OCI-LY7 (cell line): Measurements from ENCODE around the gene CD3E. TPM values are rescaled to one million over a fixed set of nuclear protein-coding genes. Genes with fewer than 3 reads are reported as not detected.

Experiments
- BruUV-seq: library from RNA; stranded (reverse); fragments of 400-500 nt; replicated peaks from 2 replicates; lab custom pipeline; 2021; lab: Mats Ljungman, UMichigan
- CTCF ChIA-PET: fragments of 300-600 bp; sonication (Branson Sonifier 250); formaldehyde crosslinking; loops from one replicate; lab custom pipeline; 2022; ENCODE audit warnings: antibody characterized with exemption; ENCODE audit not compliant: unreplicated experiment; lab: Charles Lee
- POLR2A ChIA-PET: fragments of 300-600 bp; sonication (Branson Sonifier 250); formaldehyde crosslinking; loops from one replicate; lab custom pipeline; 2022; ENCODE audit warnings: antibody characterized with exemption; lab: Charles Lee
- DNase-seq: peaks from one replicate; pipeline ENCODE4 v3.0.0-alpha.2; 2015; ENCODE audit warnings: low spot score
- H2AFZ ChIP-seq: fragments of 200-600 bp; sonication (generic), shearing (Covaris generic); 2 replicates; pipeline ENCODE4 v1.6.1; 2014; ENCODE audit warnings: mild to moderate bottlenecking, antibody characterized with exemption, low read length, moderate library complexity
- H3K27ac ChIP-seq: fragments of 200-600 bp; sonication (generic); 2 replicates; pipeline ENCODE4 v1.5.1; 2014; ENCODE audit warnings: mixed run types, low read depth, mild to moderate bottlenecking, moderate library complexity, low read length, inconsistent platforms; ENCODE audit not compliant: poor library complexity, severe bottlenecking
- H3K36me3 ChIP-seq: fragments of 200-600 bp; sonication (generic); 2 replicates; pipeline ENCODE4 v1.6.1; 2014; ENCODE audit warnings: mild to moderate bottlenecking, antibody characterized with exemption, low read length, moderate library complexity, mixed read lengths; ENCODE audit not compliant: insufficient read depth
- H3K4me1 ChIP-seq: fragments of 200-600 bp; sonication (generic); 2 replicates; pipeline ENCODE4 v1.5.1; 2014; ENCODE audit warnings: mild to moderate bottlenecking, low read length; ENCODE audit not compliant: insufficient read depth, poor library complexity, severe bottlenecking
- H3K4me2 ChIP-seq: fragments of 200-600 bp; sonication (generic); 2 replicates; pipeline ENCODE4 v1.6.1; 2014; ENCODE audit warnings: mild to moderate bottlenecking, low read length
- H3K4me3 ChIP-seq: fragments of 200-600 bp; sonication (generic); 2 replicates; pipeline ENCODE4 v1.5.1; 2014; ENCODE audit warnings: mild to moderate bottlenecking, low read depth, low read length; ENCODE audit not compliant: poor library complexity, severe bottlenecking
- H3K79me2 ChIP-seq: fragments of 200-600 bp; sonication (generic); 2 replicates; pipeline ENCODE4 v1.6.1; 2016; ENCODE audit warnings: low read depth, mild to moderate bottlenecking, low read length, moderate library complexity, mixed read lengths; ENCODE audit not compliant: insufficient read depth
- H3K9me2 ChIP-seq: fragments of 200-600 bp; sonication (generic); 2 replicates; pipeline ENCODE4 v1.6.1; 2016; ENCODE audit warnings: mild to moderate bottlenecking, low read length, mixed read lengths; ENCODE audit not compliant: insufficient read depth
- H3K9me3 ChIP-seq: fragments of 200-600 bp; sonication (generic); 2 replicates; pipeline ENCODE4 v1.6.1; 2014; ENCODE audit warnings: mild to moderate bottlenecking, mixed run types, low read length, mixed read lengths
- H4K20me1 ChIP-seq: fragments of 200-600 bp; sonication (generic); 2 replicates; pipeline ENCODE4 v1.6.1; 2014; ENCODE audit warnings: mild to moderate bottlenecking, antibody characterized with exemption, low read length, moderate library complexity, mixed read lengths; ENCODE audit not compliant: insufficient read depth
- EZH2phosphoT487 ChIP-seq: fragments of 200-600 bp; sonication (generic); IDR thresholded peaks from 2 replicates; pipeline ENCODE4 v1.6.1; 2018; ENCODE audit warnings: low read depth, borderline replicate concordance, mild to moderate bottlenecking, mixed run types, antibody characterized with exemption, low read length, moderate library complexity, mixed read lengths
- intact Hi-C: fragments of 100-400 bp; cut with micrococcal nuclease; formaldehyde crosslinking; loops from one replicate; pipeline ENCODE4 v1.10.0; 2022; ENCODE audit not compliant: unreplicated experiment
- total RNA-seq, 2 experiments: library from RNA; depleted of rRNA in 1 of 2; stranded (reverse); fragments of >200 nt in 1 of 2; shearing (Covaris generic) in 1 of 2; gene quantifications; 2 replicates each; pipeline ENCODE4 v1.2.3, GENCODE V29; 2014 to 2022
- TF ChIP-seq, protein P1 (sequence below): fragments of 200-600 bp; sonication (generic); conservative IDR thresholded peaks from 2 replicates; pipeline ENCODE4 v1.5.1; 2014; ENCODE audit warnings: mild to moderate bottlenecking, antibody characterized with exemption, low read length, moderate library complexity, mixed read lengths

The CD3E gene
- total RNA-seq, 2 experiments from 2014 or later, result 1.7 TPM; not detected in 1

- DNase-seq, result no peak
- no TSS peak for BruUV-seq
- H3K4me3 ChIP-seq, result no peak within 1 kb of the TSS
- intact Hi-C loops, result no loop called here
- ChIA-PET CTCF (no interaction called here), POLR2A (no interaction called here)
- H2AFZ ChIP-seq, result peak within 1 kb of the TSS; percentile 59; the same call in 1 of the 2 replicates
- no peaks in the 10 kb centered on the region for H3K9me2 ChIP-seq
- no peak for TF ChIP-seq EZH2phosphoT487
- TF ChIP-seq, protein P1, sequence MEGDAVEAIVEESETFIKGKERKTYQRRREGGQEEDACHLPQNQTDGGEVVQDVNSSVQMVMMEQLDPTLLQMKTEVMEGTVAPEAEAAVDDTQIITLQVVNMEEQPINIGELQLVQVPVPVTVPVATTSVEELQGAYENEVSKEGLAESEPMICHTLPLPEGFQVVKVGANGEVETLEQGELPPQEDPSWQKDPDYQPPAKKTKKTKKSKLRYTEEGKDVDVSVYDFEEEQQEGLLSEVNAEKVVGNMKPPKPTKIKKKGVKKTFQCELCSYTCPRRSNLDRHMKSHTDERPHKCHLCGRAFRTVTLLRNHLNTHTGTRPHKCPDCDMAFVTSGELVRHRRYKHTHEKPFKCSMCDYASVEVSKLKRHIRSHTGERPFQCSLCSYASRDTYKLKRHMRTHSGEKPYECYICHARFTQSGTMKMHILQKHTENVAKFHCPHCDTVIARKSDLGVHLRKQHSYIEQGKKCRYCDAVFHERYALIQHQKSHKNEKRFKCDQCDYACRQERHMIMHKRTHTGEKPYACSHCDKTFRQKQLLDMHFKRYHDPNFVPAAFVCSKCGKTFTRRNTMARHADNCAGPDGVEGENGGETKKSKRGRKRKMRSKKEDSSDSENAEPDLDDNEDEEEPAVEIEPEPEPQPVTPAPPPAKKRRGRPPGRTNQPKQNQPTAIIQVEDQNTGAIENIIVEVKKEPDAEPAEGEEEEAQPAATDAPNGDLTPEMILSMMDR, result no peak
- peaks cover 33% of the 10 kb centered on the region for H3K4me1 ChIP-seq
- no peaks in the 10 kb centered on the region for H3K79me2 ChIP-seq
- H4K20me1 ChIP-seq, result no peaks in the 10 kb centered on the region
- H3K27ac ChIP-seq, result no peak within 1 kb of the TSS
- no peaks in the 10 kb centered on the region for H3K9me3 ChIP-seq
- H3K4me2 ChIP-seq, result no peak within 1 kb of the TSS
- no peaks in the 10 kb centered on the region for H3K36me3 ChIP-seq
These were observed 39.5 kb downstream of the CD3E start, which contains the start of gene CD3G for GRCh38 chr11:118343981-118344515. Gene CD3G, plus strand, starts transcription at chr11:118344344. Its CDS starts 80 bp downstream, at chr11:118344424.

DNA sequence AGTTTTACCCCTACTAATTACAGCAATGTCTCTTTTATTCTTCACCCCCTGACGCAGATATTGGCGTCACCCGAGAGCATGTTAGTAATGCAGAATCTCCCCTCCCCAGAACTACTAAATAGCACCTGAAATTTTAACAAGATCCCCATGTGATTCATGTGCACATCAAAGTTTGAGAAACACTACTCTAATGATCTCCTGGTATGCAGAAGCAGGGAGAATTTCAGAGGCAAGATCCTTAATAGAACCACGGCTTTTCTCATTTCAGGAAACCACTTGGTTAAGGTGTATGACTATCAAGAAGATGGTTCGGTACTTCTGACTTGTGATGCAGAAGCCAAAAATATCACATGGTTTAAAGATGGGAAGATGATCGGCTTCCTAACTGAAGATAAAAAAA is 44.9 kb downstream of the CD3E start:
- Histone ChIP-seq H3K36me3 (no peaks in the 10 kb centered on the region), H3K4me1 (peaks cover 20% of the 10 kb centered on the region), H3K4me2 (no peak overlapping the region), H3K4me3 (no peak overlapping the region), H3K79me2 (no peaks in the 10 kb centered on the region), H4K20me1 (no peaks in the 10 kb centered on the region), H3K9me2 (no peaks in the 10 kb centered on the region), H3K27ac (no peak overlapping the region), H3K9me3 (no peaks in the 10 kb centered on the region), H2AFZ (peak overlapping the region; percentile 60)
- TF ChIP-seq EZH2phosphoT487, result no peak
- TF ChIP-seq, protein P1, result no peak
- no TSS peak for BruUV-seq
- no peak for DNase-seq
- CTCF ChIA-PET, result interaction anchor here (1.1 kb wide), 1 partner anchor 53 kb away, joined by 6 read pairs; no protein-coding TSS in a partner anchor
- POLR2A ChIA-PET, result no interaction called here
- intact Hi-C loops, result no loop called here

- TF ChIP-seq, protein P1, result peak; percentile 92
- no peak for TF ChIP-seq EZH2phosphoT487
- Histone ChIP-seq H3K9me3 (no peaks in the 10 kb centered on the region), H3K36me3 (no peaks in the 10 kb centered on the region), H3K27ac (no peak overlapping the region), H3K4me1 (peaks cover 5% of the 10 kb centered on the region), H3K79me2 (no peaks in the 10 kb centered on the region), H3K9me2 (no peaks in the 10 kb centered on the region), H3K4me3 (no peak overlapping the region), H3K4me2 (0 out of 2 replicates have a peak overlapping the region, but pooled peaks have one; percentile 9), H4K20me1 (no peaks in the 10 kb centered on the region), H2AFZ (peak overlapping the region; percentile 65)
- intact Hi-C loops, result loop anchor here (1.0 to 5.0 kb wide), 3 partner anchors 57 to 155 kb away; no protein-coding TSS in a partner anchor
- DNase-seq, result peak; percentile 60
- CTCF ChIA-PET, result interaction anchor here (1.1 to 1.3 kb wide), 2 partner anchors 77 to 155 kb away, joined by 3 to 5 read pairs; no protein-coding TSS in a partner anchor
- no TSS peak for BruUV-seq
- POLR2A ChIA-PET, result no interaction called here
These were observed 48.7 kb downstream of the CD3E start for GRCh38 chr11:118353084-118353710.
